AML-193 (cell line): Measurements from ENCODE around the gene CDC42BPA.
"Not testable (repeated sequence)": the region's sequence is repeated elsewhere in the genome, so short reads cannot be mapped to it uniquely, and the experiment has no call there.

Source experiments
- DNase-seq, 2 experiments: peaks; one replicate each; lab custom pipeline; 2025; lab: John Stamatoyannopoulos, UW

The CDC42BPA gene

DNA sequence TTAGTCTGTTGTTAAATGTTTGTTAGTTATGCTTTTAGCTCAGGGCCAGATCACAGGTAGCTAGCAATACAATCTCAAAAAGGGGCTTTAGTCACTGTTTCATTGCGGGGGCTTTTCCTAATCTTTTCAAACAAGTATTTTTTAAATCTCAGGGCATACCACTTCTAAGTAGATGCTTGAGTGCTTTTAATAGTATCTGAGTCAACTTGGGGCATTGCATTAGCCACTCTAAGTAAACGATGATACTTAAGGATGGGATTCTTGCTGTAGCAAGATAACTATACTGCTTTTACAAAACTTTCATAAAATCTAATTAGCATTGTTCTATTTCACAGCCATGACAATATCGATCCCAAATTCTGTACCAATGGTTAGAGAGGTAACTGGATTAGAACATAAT is 11.6 kb downstream of the CDC42BPA start:
- no peak for DNase-seq

DNA sequence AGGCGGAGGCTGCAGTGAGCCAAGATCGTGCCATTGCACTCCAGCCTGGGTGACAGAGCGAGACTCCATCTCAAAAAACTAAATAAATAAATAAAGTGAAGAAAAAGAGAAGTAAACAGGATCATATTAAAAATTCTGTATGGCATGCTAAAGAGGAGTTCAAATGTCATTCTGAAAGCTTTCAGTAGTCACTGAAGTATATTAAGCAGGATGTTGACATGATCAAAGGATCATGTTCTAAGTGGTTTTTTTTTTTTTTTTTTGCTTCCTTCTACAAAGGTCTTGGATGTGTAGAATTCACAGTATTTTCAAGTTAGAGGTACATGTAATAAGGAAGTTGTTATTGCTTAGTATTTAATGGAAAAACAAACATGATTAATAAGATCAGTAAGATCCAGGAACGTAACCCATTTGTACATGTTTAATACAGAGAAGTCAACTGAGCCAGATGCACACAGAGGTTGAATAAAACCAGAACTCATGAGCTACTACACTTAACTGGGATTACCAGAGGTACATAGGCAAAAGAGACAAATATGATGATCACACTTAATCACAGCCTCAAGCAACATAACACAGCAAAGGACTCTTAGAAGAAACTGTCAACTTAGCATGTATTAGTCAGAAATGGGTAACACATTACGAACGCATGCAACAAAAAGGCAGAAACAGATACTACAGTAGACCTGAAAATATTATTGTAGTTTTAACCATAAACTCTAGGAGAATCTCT is 12.2 kb downstream of the CDC42BPA start:
- no peak for DNase-seq

DNA sequence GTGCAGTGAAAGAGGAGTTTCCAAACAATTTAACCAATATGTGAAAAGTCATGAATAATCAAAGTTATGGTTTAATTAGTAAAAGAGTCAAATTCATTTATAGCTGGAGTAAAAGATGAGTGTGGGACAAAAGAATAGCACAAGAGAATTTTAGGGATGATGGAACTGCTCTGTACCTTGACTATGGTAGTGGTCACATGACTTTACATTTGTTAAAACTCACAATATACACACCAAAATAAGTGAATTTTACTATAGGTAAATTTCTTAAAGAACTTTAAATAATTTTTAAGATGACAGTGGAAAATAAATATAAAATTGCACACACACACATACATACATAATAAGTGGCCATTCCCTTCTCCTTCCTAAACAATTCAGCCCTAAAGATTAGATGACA is 13.6 kb downstream of the CDC42BPA start:
- DNase-seq, result no peak

DNA sequence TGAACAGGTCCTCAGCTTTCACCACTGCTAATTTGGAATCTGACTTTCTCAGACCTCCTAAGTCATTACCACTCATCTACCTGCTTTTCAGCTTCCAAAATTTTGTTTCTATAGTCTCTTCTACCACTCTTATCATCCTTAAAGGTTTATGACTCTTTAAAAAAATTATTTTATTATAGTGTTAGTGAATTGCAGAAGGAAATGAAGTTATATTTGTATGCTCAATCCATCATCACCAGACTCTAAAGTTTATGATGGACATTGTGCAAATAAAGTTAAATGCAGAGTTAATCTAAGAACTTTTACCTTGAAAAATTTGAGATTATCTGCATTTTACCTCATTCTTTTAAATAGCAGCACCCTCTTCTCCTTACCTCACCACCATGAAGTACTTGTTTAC is 14.6 kb downstream of the CDC42BPA start:
- no peak for DNase-seq

DNA sequence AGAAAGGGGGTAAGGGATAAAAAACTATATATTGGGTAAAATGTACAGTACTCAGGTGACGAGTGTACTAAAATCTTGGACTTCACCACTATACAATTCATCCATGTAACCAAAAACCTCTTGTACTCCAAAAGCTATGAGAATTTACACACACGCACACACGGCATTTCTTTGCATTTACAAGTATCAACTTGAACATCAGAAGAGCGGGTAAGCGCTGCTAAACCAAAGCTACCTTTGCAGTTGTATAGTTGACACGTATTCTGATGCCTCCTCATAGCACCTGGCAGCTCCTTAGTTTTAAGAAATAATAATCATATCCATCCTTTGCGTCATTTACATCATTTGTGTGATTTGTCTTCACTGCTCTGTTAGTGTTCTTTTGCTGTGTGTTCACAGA is 17.6 kb downstream of the CDC42BPA start:
- DNase-seq, result no peak

DNA sequence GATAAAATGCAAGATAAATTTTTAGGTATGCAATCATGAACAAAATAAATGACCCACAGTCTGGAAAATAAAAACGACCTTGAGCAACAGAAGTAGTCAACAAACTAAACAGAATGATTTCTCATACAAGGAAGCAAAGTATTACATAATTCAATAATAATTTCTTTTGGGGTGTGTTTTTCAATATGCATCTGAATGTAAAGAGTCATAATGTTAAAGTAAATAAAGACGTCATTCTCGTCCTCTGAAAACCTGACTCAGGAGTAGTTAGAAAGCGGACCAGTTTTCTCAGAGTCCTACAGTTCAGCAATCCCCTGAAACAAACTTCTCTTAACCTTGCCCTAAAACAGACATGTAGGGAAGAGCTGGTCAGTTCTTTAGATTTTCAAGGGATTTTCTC is 18.6 kb downstream of the CDC42BPA start:
- DNase-seq, result no peak

DNA sequence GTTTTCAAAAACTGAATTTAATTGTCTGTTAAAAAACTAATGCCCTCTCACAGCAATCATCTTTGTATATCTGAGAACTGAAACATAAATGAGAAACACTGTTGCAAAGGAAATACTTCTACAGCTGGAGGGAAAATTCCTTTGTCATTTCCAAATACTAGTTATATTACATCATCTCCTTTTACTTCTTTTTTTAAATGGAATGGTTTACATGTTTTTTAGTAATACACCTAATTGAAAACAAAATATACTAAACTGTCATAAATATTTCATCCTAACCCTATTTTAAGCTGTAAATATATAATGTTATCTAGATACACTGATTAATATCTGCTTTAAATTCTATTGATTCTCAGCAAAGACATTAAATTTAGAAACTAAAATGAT is 19.1 kb downstream of the CDC42BPA start:
- no peak for DNase-seq

DNA sequence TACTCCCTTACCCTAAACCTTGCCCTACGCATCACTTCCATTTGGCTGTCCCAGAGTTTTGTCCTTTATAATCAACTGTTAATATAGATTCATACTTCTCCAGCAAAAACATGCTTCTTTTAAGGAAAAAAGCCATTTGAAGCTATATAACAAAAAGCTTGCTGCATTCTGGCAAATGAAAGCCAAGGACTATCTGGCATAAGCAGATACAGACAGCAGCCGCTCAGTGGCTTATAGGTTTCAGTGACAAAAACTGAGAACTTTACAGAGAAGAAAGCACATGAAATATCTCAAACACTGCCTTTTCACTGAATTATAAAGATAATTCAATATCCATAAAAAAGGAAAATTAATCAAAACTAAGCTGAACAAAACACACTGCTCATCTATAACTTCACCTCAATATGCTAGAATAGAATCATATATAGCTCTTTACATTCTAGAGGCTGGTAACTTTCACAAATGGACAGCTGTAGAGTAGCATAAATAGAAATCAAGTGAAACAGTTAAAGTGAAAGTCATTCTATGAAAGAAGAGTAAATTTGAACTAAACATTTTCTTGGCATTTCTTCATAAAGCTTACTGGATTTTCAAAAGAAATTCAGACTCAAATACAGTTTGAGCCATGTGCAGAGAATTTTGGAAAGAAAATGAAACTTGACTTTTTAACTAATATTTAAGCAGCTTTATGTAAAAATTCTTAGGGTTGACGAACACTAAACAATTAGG is 19.6 kb downstream of the CDC42BPA start:
- no peak for DNase-seq

DNA sequence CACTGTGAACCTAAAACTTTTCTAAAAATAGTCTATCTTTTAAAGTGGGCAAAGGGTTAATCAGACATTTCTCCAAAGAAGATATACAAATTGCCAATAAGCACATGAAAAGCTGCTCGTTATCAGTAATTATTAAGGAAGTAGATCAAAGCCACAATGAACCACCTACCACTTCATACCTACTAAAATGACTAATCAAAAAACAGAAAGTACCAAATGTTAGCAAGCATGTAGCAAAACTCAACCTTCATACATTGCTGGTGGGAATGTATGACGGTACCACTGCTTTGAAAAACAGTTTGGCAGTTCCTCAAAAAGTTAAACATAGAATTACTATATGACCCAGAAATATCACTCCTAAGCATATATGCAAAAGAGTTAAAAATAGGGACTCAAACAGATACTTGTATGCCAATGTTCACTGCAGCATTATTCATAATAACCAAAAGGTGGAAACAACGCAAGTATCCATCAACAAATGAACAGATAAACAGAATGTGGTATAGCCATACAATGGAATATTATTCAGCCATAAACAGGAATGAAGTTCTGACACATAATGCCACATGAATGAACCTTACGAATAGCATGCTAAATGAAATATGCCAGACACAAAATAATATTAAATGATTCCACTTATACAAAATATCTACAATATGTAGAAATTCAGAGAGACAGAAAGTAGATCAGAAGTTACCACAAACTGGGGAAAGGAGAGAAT is 21.1 kb downstream of the CDC42BPA start:
- DNase-seq, result no peak

DNA sequence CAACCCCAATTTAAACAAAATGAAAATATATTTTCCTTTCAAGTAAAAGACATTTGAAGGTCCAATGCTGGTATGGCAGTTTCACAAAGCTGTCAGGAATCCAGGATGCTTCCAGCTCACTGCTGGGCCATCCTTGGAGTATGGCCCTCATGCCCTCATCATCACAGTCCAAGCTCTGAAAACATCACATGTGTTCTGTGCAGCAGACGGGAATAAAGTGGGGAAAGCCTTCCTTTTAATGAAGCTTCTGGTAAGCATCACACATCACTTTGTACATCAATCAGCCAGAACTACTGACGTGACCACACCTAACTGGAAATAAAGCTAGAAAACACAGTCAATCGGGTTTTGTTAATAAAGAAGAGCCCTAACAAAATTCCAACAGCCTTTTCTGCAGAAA is 22.7 kb downstream of the CDC42BPA start:
- DNase-seq, result no peak

DNA sequence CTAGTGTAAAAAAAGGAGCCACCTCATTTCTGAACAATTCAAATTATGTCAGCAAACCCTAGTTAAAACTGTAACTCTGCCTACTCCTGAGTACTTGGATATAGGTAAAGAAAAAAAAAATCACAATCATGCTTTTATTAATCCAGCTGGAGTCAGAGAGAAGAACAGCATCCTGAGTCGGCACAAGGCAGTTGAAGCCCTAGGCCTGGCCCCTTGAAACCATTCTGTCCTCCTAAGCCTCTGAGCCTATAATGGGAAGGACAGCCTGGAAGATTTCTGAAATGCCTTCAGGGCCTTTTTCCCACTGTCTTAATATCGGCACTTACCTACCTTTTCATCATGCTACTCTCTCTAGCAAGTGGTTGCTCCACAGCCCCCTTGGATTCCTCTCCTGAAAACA is 32.5 kb downstream of the CDC42BPA start:
- DNase-seq, result no peak

DNA sequence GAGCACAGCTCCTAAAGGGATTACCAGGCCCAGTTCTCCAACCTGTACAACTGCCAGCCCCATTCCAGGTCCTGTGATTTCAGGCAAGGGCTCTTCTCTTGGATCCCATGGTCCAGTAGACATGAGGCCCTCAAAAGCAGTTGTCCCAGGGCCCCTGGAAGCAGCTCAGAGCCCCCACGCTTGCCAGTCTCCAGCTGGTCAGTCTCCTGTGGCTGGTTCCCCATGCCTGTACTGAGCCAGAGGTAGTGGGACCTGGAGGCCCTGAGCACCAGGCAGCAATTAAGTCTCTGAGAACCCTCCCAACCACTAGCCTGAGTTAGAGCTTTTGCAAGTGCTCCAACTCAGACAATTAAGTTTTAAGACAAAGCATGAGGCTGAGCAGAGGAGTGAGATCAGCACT is 36.9 kb downstream of the CDC42BPA start:
- no peak for DNase-seq

DNA sequence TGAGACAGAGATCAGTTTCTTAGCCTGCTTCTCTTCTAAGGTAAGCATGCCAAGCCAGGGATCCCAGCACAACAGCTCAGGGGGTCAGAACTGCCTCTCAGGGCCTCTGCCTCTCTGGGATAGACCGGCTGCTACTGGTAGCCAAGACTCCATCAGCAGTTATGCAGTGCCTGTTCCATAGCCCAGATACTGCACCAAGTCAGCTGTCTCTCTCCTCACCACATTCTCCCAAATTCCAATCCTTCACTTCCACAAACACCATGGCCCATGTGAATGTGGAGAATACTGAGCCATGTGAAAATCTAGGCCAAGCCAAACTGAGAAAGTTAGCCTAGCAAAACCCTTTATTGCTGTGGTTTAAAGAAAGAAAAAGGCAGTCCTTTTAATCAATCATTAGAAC is 37.5 kb downstream of the CDC42BPA start:
- DNase-seq, result no peak

DNA sequence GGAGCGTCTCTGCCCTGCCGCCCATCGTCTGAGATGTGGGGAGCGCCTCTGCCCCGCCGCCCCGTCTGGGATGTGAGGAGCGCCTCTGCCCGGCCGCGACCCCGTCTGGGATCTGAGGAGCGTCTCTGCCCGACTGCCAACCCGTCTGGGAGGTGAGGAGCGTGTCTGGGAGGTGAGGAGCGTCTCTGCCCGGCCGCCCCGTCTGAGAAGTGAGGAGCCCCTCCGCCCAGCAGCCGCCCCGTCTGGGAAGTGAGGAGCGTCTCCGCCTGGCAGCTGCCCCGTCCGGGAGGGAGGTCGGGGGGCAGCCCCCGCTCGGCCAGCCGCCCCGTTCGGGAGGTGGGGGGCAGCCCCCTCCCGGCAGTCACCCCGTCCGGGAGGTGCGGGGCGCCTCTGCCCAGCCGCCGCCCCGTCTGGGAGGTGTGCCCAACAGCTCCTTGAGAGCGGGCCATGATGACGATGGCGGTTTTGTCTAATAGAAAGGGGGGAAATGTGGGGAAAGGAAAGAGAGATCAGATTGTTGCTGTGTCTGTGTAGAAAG is 42.1 kb downstream of the CDC42BPA start:
- DNase-seq, result not testable (repeated sequence)

DNA sequence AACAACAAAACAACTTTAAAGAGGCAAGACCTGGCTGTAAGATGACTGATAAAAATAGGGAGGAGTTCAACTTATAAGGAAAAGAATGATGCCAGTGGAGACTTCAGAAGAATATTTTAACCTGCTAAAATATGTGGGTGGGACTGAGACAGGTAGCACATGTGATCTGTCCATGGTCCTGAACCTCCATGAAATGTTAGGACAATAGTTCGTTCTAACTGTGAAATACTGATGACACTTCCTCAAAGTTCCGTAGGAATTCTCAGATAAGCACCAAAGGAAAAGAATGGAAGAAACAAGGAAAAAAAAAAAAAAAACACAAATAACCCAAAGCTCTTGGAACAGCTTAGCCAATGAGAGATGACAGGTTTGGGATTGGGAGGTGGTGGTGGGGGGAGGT is 44.7 kb downstream of the CDC42BPA start:
- no peak for DNase-seq

DNA sequence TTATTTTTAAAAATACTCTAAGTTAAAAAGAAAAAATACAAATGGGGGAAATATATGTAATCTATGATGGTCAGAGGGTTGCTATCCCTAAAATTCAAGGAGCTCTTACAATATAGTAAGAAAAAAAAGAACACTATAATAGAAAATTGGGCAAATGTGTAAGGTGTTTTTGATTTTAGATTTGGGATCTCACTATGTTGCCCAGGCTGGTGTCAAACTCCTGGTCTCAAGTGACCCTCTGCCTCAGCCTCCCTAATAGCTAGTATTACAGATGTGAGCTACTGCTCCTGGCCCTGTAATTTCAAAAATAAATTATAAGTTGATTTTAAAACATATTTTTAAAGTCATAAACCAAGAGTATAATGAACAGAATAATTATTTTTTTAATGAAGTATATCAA is 45.9 kb downstream of the CDC42BPA start:
- DNase-seq, result no peak

DNA sequence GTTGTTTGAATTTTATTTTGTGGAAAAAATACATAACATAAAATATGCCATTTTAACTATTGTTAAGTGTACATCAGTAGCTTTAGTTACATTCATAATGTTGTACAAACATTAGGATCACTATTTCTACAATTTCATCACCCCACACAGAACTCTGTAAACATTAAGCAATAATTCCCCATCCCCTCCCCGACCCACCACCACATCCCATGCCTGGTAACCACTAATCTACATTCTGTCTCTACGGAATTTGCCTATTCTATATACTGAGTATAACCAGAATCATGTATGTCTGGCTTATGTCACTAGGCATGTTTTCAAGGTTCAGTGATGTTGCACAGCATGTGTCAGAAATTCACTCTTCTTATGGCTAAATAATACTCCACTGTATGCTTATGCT is 47.7 kb downstream of the CDC42BPA start:
- no peak for DNase-seq

DNA sequence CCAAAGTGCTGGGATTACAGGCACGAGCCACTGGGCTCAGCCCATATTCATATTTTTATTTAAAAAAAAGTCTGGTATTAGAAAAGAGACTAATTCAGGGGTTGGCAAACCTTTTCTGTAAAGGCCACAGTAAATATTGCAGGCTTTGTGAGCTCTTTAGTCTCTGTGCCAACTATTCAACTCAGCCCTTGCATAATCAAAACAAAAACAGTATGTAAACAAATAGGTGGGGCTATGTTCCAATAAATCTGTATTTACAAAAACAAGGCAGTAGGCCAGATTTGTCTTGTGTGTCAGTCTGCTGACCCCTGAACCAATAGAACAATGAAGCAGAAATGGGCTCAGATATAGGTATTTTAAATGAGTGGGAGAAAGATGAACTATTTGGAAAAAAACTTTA is 49.3 kb downstream of the CDC42BPA start:
- DNase-seq, result no peak

DNA sequence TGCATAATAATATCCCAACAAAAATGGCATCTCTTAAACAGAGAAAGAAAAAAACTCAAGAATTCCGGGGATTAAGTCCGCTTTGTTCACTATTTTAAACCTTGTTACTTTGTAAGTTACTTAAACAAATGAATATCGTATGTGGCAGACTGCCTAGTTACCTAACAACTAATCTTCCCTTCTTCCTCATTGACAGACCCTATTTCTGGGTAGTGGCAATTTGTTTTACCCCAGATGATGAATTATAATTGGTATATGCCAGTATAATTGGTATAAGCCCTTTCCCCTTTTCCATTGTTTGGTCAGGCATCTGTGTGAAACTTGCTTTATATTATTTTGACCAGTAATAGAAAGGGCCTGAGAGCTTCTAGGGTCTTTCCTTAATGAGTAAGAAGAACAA is 52.4 kb downstream of the CDC42BPA start:
- DNase-seq, result no peak

DNA sequence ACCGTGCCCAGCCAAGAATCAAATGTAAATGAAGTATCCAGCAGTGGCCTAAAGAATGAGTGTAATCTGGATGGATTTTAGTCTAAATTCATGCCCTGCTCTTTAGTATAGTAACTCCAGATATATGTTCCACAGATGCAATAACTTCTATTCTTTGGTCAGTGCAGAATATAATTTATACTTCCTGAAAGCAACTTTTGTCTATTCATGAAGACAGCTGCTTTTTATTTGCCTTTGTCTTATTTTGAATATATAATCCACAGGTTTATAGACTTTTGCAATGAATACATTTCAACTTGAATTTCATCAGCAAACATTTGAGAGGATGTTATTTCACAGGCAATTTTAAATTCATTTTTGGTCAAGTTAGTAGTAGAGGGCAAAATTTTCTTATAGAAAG is 54.4 kb downstream of the CDC42BPA start:
- no peak for DNase-seq

DNA sequence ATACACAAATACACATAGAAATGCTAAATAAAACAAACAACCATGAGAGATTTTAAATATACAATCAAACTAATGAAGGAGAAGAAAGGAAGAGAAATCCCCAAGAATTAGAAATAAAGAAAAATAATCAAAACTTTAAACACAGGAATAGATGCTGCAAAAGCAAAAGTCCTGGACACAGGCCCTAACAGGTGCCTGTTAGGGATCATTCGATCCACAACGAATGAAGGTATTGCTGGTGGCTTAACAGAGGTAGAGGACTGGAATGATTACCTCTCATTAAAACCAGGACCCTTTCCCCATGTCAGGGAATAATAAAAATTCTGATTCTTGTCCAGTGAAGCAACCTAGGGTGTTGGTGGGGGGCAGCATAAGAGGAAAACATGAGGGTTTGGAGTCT is 56.8 kb downstream of the CDC42BPA start:
- no peak for DNase-seq

DNA sequence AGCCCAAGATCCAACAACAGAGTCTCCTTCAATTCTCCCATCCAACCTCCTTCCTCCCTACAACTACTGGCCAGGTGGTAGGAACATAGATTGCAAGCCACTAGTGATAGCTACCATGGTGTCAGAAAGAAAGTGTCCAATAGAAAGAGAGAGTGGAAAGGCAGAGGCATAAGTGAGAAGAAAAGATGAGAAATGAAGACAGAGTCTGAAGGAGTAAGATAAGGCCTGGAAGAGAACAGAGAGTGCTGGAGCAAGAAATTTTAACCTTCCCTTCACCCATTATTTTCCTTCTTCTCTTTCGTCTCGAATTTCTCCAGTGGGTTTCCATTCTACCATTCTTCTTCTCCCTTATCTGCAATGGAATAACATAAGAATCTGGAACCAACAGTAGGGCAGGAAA is 57.9 kb downstream of the CDC42BPA start:
- no peak for DNase-seq

DNA sequence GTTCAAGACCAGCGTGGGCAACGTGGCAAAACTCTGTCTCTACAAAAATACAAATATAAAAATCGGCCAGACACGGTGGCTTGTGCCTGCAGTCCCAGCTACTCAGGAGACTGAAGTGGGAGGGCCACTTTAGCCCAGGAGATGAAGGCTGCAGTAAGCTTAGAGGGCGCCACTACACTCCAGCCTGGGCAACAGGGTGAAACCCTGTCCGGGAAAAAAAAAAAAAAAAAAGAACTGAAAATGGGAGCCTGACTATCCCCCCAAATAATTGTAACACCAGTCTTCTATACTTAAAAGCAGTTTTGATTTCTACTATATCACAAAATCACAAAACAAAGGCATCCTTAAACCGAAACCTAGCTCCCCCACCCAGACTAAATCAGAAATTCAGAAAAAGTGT is 60.3 kb downstream of the CDC42BPA start:
- DNase-seq, result no peak
